WI38 (cell line): ENCODE measurements around the gene RFX6.

Experiments used
- H3K4me3 ChIP-seq: 2 replicates; pipeline ENCODE4 v1.5.1; 2011; ENCODE audit warnings: low read depth, mild to moderate bottlenecking, control low read depth, low read length
- TF ChIP-seq, protein P1 (sequence below): IDR thresholded peaks from 2 replicates; pipeline ENCODE4 v1.5.1; 2012; ENCODE audit warnings: low read depth, mild to moderate bottlenecking, control low read depth, low read length

The RFX6 gene

DNA sequence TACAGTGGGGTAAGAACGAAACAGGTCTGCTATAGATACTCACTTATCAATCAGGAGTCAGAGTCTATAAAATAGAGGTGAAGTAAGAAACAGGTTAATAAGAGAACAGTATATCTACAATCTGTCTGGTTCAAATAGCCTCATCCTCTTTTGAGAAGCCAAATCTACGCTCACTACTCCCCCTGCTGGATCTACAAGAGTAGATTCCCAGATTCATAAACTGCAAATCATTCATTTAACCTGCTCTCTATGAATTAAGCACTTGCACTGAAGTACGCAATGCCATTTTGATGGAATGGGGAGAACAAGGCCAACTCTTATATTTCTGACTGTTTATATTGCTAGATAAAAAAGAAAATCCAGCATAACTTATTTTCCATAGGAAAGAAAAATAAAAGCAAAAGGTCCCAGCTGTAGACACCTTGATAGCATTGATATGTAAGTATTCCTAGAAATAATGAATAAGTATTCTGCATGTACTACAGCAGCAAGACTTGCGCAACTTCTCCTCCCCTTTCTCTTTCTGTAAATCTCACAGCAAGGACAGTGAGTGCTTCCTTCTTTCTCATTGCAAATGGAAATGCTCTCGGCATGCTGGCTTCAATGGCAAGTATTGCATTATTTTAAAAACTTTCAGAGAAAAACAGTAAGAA lies 92.3 kb downstream of the RFX6 start:
- TF ChIP-seq, protein P1, sequence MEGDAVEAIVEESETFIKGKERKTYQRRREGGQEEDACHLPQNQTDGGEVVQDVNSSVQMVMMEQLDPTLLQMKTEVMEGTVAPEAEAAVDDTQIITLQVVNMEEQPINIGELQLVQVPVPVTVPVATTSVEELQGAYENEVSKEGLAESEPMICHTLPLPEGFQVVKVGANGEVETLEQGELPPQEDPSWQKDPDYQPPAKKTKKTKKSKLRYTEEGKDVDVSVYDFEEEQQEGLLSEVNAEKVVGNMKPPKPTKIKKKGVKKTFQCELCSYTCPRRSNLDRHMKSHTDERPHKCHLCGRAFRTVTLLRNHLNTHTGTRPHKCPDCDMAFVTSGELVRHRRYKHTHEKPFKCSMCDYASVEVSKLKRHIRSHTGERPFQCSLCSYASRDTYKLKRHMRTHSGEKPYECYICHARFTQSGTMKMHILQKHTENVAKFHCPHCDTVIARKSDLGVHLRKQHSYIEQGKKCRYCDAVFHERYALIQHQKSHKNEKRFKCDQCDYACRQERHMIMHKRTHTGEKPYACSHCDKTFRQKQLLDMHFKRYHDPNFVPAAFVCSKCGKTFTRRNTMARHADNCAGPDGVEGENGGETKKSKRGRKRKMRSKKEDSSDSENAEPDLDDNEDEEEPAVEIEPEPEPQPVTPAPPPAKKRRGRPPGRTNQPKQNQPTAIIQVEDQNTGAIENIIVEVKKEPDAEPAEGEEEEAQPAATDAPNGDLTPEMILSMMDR = peak; percentile 58; the same call in 1 of the 2 replicates
- no peak overlapping the region for H3K4me3 ChIP-seq

- H3K4me3 ChIP-seq = no peak overlapping the region
- TF ChIP-seq, protein P1 = peak; percentile 41; the same call in 1 of the 2 replicates
Measured at GRCh38 chr6:116971959-116972358, 94.9 kb downstream of the RFX6 start.

DNA sequence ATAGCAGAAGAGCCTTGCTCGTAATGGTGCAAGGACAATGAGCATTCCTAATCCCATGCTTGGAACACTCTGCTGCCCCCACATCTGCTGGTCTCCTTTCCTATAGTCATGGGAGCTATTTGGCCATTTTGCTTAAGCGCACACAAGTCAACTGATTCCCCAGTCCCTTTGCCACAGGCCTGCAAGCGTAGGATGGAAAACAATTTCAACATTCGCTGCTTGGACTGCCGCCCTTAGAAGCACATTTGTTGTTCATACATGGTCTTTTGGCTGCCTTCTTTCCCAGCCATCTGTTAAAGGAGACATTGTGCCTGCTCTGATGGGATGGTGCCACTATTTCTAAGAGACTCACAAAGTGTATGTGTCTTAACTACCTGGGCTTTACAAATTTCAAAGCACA lies 96.9 kb downstream of the RFX6 start:
- H3K4me3 ChIP-seq = no peak overlapping the region
- TF ChIP-seq, protein P1 = no peak

DNA sequence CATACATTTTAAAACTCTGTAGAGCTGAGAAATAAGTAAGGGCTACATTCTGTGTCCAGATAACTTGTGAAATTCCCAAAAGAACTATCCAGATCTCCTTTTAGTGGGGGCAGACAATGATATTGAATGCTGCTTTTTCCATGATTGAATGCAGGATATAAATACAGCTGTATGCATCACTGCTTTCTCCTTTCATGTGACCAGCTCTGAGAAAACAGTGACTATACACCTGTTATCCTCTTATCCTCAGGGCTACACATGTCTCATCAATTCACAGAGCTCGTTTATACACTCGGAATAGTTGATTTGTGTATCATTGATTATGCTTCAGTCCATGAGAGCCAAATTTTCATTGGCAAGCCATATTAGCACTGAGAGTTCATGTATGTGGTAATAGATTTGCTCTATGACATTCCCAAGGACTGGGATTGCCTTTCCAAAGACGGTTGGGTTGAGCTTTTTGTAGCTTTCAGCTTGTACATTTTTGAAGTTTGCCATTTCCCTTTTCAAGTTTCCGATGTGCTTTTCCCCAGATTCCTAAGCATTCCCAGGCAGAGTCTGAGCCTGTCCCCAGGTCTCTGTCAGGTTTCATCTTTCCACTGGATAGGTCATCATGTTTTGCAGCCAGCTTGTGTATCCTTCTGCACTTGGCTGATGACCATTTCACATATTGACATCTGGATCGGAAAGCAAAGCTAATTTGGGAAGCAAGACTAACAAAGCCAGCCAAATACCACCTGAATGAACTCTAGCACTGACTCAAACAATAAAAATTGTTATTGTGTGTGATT lies 97.7 kb downstream of the RFX6 start:
- no peak overlapping the region for H3K4me3 ChIP-seq
- TF ChIP-seq, protein P1 = no peak

- TF ChIP-seq, protein P1 = no peak
Measured at GRCh38 chr6:116975600-116975999, 98.6 kb downstream of the RFX6 start.

DNA sequence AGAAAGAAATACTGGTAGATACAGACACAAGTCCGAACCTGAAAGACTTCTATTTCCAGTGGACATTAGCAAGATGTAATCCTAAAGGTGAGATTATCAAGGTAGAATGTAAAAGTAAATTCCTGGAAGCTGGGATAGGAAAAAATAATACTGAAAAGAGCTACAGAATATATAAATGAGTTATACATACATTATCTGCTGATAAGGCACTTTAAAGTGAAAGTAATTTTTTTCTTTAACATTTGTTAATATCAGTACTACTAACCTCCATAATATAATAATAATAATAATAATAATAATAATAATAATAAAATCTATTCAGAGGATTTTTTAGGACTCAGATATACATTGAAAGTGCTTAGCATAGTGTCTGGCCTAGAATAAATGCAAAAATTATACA lies 102.5 kb downstream of the RFX6 start:
- TF ChIP-seq, protein P1 = no peak
- no peak overlapping the region for H3K4me3 ChIP-seq

More at GRCh38 chr6:116975600-116975999, 98.6 kb downstream of the RFX6 start:
- no peak overlapping the region for H3K4me3 ChIP-seq
